GM12878 (cell line): ENCODE results near the gene TMPRSS9. TPM values are rescaled to one million over a fixed set of nuclear protein-coding genes. Genes with fewer than 3 reads are reported as not detected.
A peak's percentile ranks its signal among the peaks of the same experiment; 100 is the strongest.

Experiments used
- ASH2L ChIP-seq: fragments of 300-600, 200-600 bp; sonication (generic); IDR thresholded peaks from 2 replicates; pipeline ENCODE4 v1.6.1; 2017; ENCODE audit warnings: low read depth, mild to moderate bottlenecking, borderline replicate concordance
- CEBPZ ChIP-seq: fragments of 150-350 bp; IDR thresholded peaks from 2 replicates; pipeline ENCODE4 v1.6.1; 2016; ENCODE audit warnings: low read depth, low read length
- DPF2 ChIP-seq: fragments of 450-650 bp; IDR thresholded peaks from 2 replicates; pipeline ENCODE4 v1.6.1; 2017; ENCODE audit warnings: mild to moderate bottlenecking
- IRF3 ChIP-seq: fragments of 450-650 bp; IDR thresholded peaks from 2 replicates; pipeline ENCODE4 v1.6.1; 2014; ENCODE audit warnings: mild to moderate bottlenecking
- KDM1A ChIP-seq: fragments of 200-600 bp; sonication (generic); IDR thresholded peaks from 2 replicates; pipeline ENCODE4 v1.6.1; 2016; ENCODE audit warnings: borderline replicate concordance
- MTA3 ChIP-seq: IDR thresholded peaks from 2 replicates; pipeline ENCODE4 v1.6.1; 2012; ENCODE audit warnings: low read length, inconsistent platforms, borderline replicate concordance
- PAX8 ChIP-seq: fragments of 450-650 bp; IDR thresholded peaks from 2 replicates; pipeline ENCODE4 v1.6.1; 2017; ENCODE audit warnings: mild to moderate bottlenecking, moderate library complexity
- PBX3 ChIP-seq: IDR thresholded peaks from 2 replicates; pipeline ENCODE4 v1.6.1; 2011; ENCODE audit warnings: mild to moderate bottlenecking, low read depth, low read length, moderate library complexity; ENCODE audit not compliant: insufficient replicate concordance
- SP1 ChIP-seq: IDR thresholded peaks from one replicate; pipeline ENCODE4 v1.6.1; 2011; ENCODE audit warnings: low read depth, low read length
- SRF ChIP-seq, 2 experiments: IDR thresholded peaks; 2 replicates each; pipeline ENCODE4 v1.6.1; 2011; ENCODE audit warnings: low read depth in 2 of 2, low read length in 2 of 2, mild to moderate bottlenecking in 1 of 2, moderate library complexity in 1 of 2
- TAF1 ChIP-seq: IDR thresholded peaks from 2 replicates; pipeline ENCODE4 v1.6.1; 2011; ENCODE audit warnings: mild to moderate bottlenecking, low read depth, low read length, borderline replicate concordance
- TARDBP ChIP-seq: IDR thresholded peaks from 2 replicates; pipeline ENCODE4 v1.6.1; 2016; ENCODE audit warnings: borderline replicate concordance
- TCF12 ChIP-seq: IDR thresholded peaks from 2 replicates; pipeline ENCODE4 v1.6.1; 2011; ENCODE audit warnings: low read depth, mild to moderate bottlenecking, low read length
- polyA plus RNA-seq, 11 experiments: library from polyadenylated mRNA; depleted of rRNA in 4 of 11; unstranded in 6 of 11; stranded (reverse) in 5 of 11; fragments of >200 nt; fragmentation: Nextera tagmentation in 4 of 11; fragmentation: Illumina TruSeq in 1 of 11; extraction: Ambion mirVana in 4 of 11; extraction: Trizol in 1 of 11; gene quantifications; 1 replicate in 1 of 11; 2 replicates in 10 of 11; pipeline versions ENCODE4 v1.2.1 to v1.2.3, GENCODE V29; 2011 to 2016; ENCODE audit warnings: inconsistent platforms in 2 of 11, missing spikeins in 2 of 11, low read depth in 1 of 11
- total RNA-seq, 4 experiments: library from RNA; depleted of rRNA in 3 of 4; stranded (reverse); fragments of >200 nt in 3 of 4; fragmentation: Illumina TruSeq in 1 of 4; extraction: Trizol in 1 of 4; gene quantifications; 2 replicates each; pipeline versions ENCODE4 v1.2.1 to v1.2.3, GENCODE V29; 2013 to 2021

The TMPRSS9 gene
- total and polyA plus RNA-seq, 10 of the 15 experiments (the other 5 are each of a cell fraction or from before 2014, with no cell fraction given) = 0.24 TPM; not detected in 9

- no peak for TF ChIP-seq SRF (IDR thresholded peaks at IDR 0.05; ENCODE audit: low read depth in 2 of 2, low read length in 2 of 2)
- TF ChIP-seq PBX3 = no peak
- TF ChIP-seq TCF12 = no peak
- TF ChIP-seq ASH2L = no peak
- TF ChIP-seq IRF3 = no peak
- TF ChIP-seq CEBPZ = no peak
- no peak for TF ChIP-seq TARDBP
- no peak for TF ChIP-seq KDM1A
- no peak for TF ChIP-seq MTA3
- no peak for TF ChIP-seq DPF2
- peak; percentile 62; the same call in 1 of the 2 replicates for TF ChIP-seq PAX8
- no peak for TF ChIP-seq SP1
- TF ChIP-seq TAF1 = no peak
These were observed 31.2 kb downstream of the TMPRSS9 start (continued) for GRCh38 chr19:2391118-2391725.
